GM21717 (cell line): ENCODE results near the gene HSPD1.

Experiments used
- ATAC-seq: cut with Tn5 transposase; IDR thresholded peaks from one replicate; pipeline ENCODE4 v1.9.1; 2021; ENCODE audit warnings: mild to moderate bottlenecking, moderate library complexity; ENCODE audit not compliant: unreplicated experiment

The HSPD1 gene

GRCh38 chr2:197442857-197443256, 56.8 kb downstream of the HSPD1 start:
- ATAC-seq: no peak

- no peak for ATAC-seq
Measured at GRCh38 chr2:197437380-197437779, 62.3 kb downstream of the HSPD1 start.
